Right renal pelvis (tissue), 4 donors: ENCODE results near the gene EEFSEC. TPM values are rescaled to one million over a fixed set of nuclear protein-coding genes. Genes with fewer than 3 reads are reported as not detected.
A peak's percentile ranks its signal among the peaks of the same experiment; 100 is the strongest.

Experiments
- DNase-seq, 4 donors: peaks; one replicate each; pipeline ENCODE4 v3.0.0-alpha.2; 2013; ENCODE audit warnings: low read depth in 4 of 4, low spot score in 3 of 4, missing footprints in 1 of 4
- polyA plus RNA-seq, 4 donors: library from polyadenylated mRNA; unstranded; fragments of 120-200 nt; gene quantifications; one replicate each; pipeline ENCODE4 v1.2.1, GENCODE V29; 2013; ENCODE audit not compliant: insufficient read length in 4 of 4

Gene EEFSEC
- polyA plus RNA-seq, 4 donors, result 24.1 to 31.5 (median 26.2) TPM

- DNase-seq, result no peak
Observed at GRCh38 chr3:128269006-128269775, 115.9 kb downstream of the EEFSEC start.

GRCh38 chr3:128269796-128270195, 116.5 kb downstream of the EEFSEC start:
- DNase-seq, result no peak

- no peak for DNase-seq
Observed at GRCh38 chr3:128270559-128271492, 117.5 kb downstream of the EEFSEC start.

DNA sequence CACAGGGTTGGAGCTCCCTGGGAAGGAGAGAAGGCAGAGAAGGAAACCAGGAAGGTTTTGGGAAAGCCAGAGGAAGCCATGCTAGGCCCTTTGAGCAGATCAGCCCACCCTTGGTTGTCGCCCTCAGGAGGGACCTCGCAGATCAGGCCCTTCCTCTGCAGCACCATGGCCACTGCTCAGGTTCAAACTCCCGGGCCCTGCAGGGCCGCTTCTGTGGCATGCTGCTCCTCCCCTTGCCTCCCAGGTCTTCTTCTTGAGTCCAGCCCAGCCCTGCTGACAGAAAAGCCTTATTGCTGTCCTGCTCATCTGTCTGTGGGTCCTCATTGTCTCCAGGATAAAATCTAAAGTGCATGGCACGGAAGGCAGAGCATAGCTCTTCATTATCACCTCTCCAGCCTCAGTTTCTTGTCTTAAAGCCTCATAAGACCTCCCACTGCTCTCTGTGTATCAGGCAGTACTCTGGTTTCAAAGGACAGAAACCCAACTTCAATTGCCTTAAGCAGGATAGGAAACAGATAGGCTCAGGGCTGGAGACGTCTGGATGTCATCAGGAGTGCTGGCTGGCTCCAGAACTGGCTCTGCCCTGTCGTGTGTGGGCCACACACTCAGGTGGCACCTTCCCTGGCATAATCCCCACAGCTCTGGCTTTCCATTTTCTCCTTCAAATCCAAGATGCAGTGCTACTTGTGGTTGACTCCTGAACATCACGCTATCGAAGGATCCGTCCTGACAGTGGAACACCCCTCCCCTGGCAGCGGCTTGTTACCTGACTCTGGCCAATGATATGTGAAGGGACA, 118.5 kb downstream of the EEFSEC start:
- no peak for DNase-seq

GRCh38 chr3:128273109-128273840, 120.0 kb downstream of the EEFSEC start:
- DNase-seq, result no peak

GRCh38 chr3:128273841-128274573, 120.7 kb downstream of the EEFSEC start:
- DNase-seq, result no peak

DNA sequence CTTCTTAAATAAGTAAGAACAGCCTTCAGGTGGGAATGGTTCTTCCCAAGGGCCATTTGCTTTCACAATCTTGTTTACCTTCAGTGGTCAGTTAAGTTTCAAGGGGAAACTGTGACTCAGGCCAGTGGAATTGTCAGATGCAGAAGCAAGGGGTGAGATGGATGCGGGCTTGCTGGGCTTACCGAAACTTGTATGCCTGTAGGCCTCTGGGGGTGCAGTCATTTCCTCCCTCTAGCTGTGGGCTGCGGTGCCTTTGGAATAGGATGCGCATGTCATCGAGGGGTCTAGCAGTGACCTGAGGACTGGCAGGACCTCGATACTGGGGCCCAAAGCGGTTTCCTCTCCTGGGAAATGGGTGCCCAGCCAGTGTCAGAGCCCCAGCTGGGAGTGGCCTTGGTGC, 121.6 kb downstream of the EEFSEC start:
- DNase-seq, result no peak

DNA sequence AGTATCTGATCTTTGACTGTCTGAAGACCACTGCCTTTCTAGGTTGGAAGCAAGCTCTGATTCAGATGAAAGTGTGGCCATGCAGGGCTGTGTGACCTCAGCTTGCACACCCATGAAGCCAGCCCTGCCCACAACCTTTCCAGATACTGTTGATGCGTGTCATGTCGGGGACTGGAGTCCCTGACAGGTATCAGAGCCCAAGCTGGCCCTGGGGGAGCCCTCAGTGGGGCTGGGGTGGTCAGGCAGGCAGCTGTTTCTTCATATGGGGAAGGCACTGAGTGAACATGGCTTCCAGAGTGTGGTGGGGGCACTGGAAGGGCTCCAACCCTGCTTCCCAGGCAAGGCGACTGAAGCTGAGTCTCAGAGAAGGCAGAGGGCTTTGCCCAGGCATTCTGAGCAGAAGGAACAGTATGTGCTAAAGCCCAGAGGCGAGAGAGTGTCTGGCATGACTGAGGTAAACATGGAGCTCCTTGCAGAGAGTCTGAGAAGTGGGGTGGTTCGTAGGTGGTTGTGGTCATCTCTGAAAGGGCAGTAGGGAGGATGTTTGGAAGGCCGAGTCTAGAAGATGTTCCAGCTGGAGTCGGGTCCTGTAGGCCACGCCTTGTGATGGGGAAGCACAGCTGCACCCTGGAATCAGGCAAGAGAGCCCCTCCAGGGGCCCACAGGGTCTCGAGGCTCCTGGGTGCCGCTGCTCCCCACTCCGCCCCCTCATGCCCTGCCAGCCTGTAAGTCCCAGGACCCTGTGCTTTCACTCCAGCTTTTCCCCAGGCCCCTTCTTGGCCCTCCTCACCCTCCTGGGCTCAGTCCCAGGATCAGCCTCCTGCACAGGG, 122.2 kb downstream of the EEFSEC start:
- no peak for DNase-seq

- no peak for DNase-seq
Observed at GRCh38 chr3:128276146-128276435, 122.8 kb downstream of the EEFSEC start.

DNA sequence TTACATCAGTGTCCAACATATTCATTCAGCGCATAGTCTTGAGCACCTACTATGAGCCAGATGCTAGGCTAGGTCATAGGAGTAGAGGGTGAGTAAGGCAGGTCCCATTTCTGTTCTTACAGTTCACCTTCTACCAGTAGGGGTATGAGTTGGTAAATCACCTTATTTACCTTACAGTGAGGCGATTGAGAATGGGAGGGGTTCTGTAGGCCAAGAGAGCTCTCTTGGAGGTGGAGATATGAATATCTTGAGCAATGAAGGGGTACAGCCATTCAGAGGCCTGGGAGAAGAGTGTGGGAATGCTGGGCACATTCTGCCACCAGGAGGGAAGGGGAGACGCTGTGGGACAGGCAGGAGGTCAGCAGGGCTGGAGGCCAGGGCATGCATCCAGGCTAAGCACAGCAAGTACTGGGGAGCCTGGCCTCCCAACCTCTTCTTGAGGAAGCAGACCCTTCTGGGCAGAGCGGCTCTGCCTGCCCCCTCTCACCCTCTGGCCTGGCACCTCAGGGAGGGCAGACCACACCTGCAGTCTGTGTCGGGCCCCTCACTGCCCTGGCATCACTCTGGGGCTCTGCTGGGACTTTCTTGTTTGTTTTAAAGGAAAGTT, 123.4 kb downstream of the EEFSEC start:
- DNase-seq, result no peak

GRCh38 chr3:128277378-128278069, 124.2 kb downstream of the EEFSEC start:
- DNase-seq, result no peak

- DNase-seq, result no peak
Observed at GRCh38 chr3:128278130-128278529, 124.8 kb downstream of the EEFSEC start.

DNA sequence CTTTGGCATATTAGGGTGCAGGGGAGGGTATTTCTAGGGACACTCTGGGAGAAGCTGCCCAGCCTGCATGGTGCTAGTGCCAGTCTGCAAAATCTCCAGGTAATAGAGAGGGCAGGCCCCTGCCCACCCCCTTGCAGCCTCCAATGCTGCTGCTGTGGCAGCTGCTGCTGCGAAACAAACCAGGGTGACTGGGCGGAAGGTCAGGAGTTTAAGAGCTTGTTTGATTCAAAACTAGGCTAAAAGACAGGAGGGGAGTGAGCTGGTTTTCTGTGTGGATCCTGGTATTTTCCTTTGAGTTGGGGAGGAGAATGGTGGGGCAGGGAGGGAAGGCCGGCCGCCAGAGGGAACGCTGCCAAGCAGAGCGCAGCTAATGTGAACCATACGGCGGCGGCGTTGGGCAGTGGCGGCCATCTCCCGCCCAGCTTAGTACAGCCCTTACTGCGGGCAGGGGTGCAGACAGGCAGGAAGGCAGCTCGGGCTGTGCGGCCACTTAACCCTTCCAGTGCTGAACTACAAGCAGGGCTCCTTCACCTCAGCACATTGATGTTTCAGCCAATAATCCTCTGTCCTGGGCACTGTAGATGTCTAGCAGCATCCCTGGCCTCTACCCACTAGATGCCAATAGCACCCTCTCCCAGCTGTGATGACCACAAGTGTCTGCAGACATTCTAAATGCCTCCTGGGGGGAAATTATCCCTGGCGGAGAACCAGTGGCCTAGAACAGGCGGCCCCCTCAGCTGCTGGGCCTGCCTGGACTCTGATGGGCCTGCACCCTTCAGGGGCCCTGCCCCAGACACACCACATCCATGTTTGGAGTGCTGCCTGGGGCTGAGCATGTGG, 125.7 kb downstream of the EEFSEC start:
- peak; percentile 52 to 61 (median 56) for DNase-seq

GRCh38 chr3:128279601-128279880, 126.3 kb downstream of the EEFSEC start:
- DNase-seq, result no peak

DNA sequence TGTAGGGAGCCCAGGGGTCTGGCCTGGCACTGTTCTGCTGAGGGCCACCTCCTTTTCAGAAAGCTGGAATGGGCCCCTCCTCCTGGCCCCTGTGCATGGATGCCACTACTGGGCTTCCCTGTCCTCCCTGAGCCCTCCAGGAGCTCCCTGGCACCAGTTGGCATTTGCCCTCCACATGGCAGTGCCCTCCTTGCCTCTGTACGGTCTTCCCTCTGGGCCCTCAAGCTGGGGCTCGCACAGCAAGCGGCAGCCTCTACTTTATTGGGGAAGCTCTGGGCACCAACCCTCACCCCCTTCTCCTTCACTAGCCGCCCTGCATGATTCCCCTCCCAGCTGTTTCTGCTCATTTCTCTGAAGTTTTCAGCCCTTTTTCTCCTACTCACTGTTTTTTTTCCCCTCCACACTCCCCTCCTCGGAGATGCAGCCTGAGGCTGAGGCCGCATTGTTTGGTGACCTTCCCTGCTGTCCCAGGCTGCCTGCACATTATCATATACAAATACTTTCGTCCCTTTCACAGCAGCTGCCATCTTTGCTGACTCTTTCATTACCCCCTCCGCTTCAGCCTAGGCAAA, 127.3 kb downstream of the EEFSEC start:
- DNase-seq, result peak in 1 of 4 donors; percentile 28

GRCh38 chr3:128281056-128281455, 127.8 kb downstream of the EEFSEC start:
- DNase-seq, result no peak
